Activated gamma-delta T cell treated with Interleukin-2 at 50 U/mL for 16 hours (primary cell): ENCODE measurements around the gene GALNT14.
"Not testable (repeated sequence)": the region's sequence is repeated elsewhere in the genome, so short reads cannot be mapped to it uniquely, and the experiment has no call there.

ENCODE experiments used
- DNase-seq: peaks from one replicate; pipeline ENCODE4 v3.0.0-alpha.2; 2020

The GALNT14 gene

GRCh38 chr2:31138037-31138962 lies at the start of gene GALNT14:
Gene GALNT14, minus strand, starts transcription at chr2:31138440. Its CDS starts 354 bp downstream, at chr2:31138086.
- peak; percentile 8 for DNase-seq

GRCh38 chr2:31187166-31187565 lies 48.9 kb upstream of the GALNT14 start:
- DNase-seq, result no peak

- not testable (repeated sequence) for DNase-seq
Observed at GRCh38 chr2:31183973-31184372, 45.7 kb upstream of the GALNT14 start.

- DNase-seq, result no peak
Observed at GRCh38 chr2:31176742-31177141, 38.5 kb upstream of the GALNT14 start.

GRCh38 chr2:31171142-31171541 lies 32.9 kb upstream of the GALNT14 start:
- DNase-seq, result no peak

- DNase-seq, result peak; percentile 10
Observed at GRCh38 chr2:31170071-31170698, 31.9 kb upstream of the GALNT14 start.

- DNase-seq, result no peak
Observed at GRCh38 chr2:31168291-31168690, 30.1 kb upstream of the GALNT14 start.

GRCh38 chr2:31166925-31167324 lies 28.7 kb upstream of the GALNT14 start:
- DNase-seq, result no peak

- DNase-seq, result no peak
Observed at GRCh38 chr2:31163011-31163539, 24.8 kb upstream of the GALNT14 start.

GRCh38 chr2:31161637-31162036 lies 23.4 kb upstream of the GALNT14 start:
- DNase-seq, result no peak

GRCh38 chr2:31151501-31151900 lies 13.3 kb upstream of the GALNT14 start:
- no peak for DNase-seq

GRCh38 chr2:31150120-31150670 lies 12.0 kb upstream of the GALNT14 start:
- DNase-seq, result no peak

GRCh38 chr2:31148514-31148913 lies 10.3 kb upstream of the GALNT14 start:
- DNase-seq, result no peak

GRCh38 chr2:31147645-31148044 lies 9.4 kb upstream of the GALNT14 start:
- DNase-seq, result no peak

GRCh38 chr2:31142110-31142509 lies 3.9 kb upstream of the GALNT14 start:
- no peak for DNase-seq

GRCh38 chr2:31141443-31142085 lies 3.3 kb upstream of the GALNT14 start:
- DNase-seq, result no peak

GRCh38 chr2:31140151-31140550 lies 1.9 kb upstream of the GALNT14 start:
- no peak for DNase-seq

GRCh38 chr2:31139671-31140070 lies 1.4 kb upstream of the GALNT14 start:
- no peak for DNase-seq

GRCh38 chr2:31137211-31138036 lies 816 bp downstream of the GALNT14 start:
- no peak for DNase-seq

- no peak for DNase-seq
Observed at GRCh38 chr2:31136732-31137131, 1.5 kb downstream of the GALNT14 start.

- DNase-seq, result no peak
Observed at GRCh38 chr2:31136000-31136399, 2.2 kb downstream of the GALNT14 start.

GRCh38 chr2:31134480-31134879 lies 3.8 kb downstream of the GALNT14 start:
- no peak for DNase-seq
